Endodermal cell (in vitro differentiated cells): ENCODE measurements around the gene HMX1. TPM values are rescaled to one million over a fixed set of nuclear protein-coding genes. Genes with fewer than 3 reads are reported as not detected.
A peak's percentile ranks its signal among the peaks of the same experiment; 100 is the strongest.

ENCODE experiments used
- DNase-seq: peaks from one replicate; pipeline ENCODE4 v3.0.0-alpha.2; 2017
- H3K27ac ChIP-seq: 2 replicates; pipeline ENCODE4 v1.5.1; 2013; ENCODE audit warnings: mild to moderate bottlenecking, low read depth, low read length, moderate library complexity
- H3K27me3 ChIP-seq: 2 replicates; pipeline ENCODE4 v1.6.1; 2013; ENCODE audit warnings: mild to moderate bottlenecking, low read length, moderate library complexity; ENCODE audit not compliant: insufficient read depth, control insufficient read depth, poor library complexity, severe bottlenecking
- H3K36me3 ChIP-seq: 2 replicates; pipeline ENCODE4 v1.7.0; 2013; ENCODE audit warnings: mild to moderate bottlenecking, low read length, moderate library complexity; ENCODE audit not compliant: control insufficient read depth, insufficient read depth
- H3K4me1 ChIP-seq: one replicate; pipeline ENCODE4 v1.7.0; 2013; ENCODE audit warnings: low read length; ENCODE audit not compliant: control insufficient read depth, insufficient read depth
- H3K4me3 ChIP-seq: 2 replicates; pipeline ENCODE4 v1.5.1; 2013; ENCODE audit warnings: mild to moderate bottlenecking, low read length, moderate library complexity
- H3K9ac ChIP-seq: 2 replicates; pipeline ENCODE4 v1.6.1; 2013; ENCODE audit warnings: mild to moderate bottlenecking, low read length, moderate library complexity; ENCODE audit not compliant: poor library complexity, severe bottlenecking; ENCODE audit errors: extremely low read depth
- H3K9me3 ChIP-seq: 2 replicates; pipeline ENCODE4 v1.6.1; 2013; ENCODE audit warnings: mild to moderate bottlenecking, low read length, moderate library complexity; ENCODE audit not compliant: control insufficient read depth
- H3K27ac Mint-ChIP-seq: 2 replicates; pipeline ENCODE4 v1.8.0; 2020; ENCODE audit warnings: mixed read lengths
- H3K27me3 Mint-ChIP-seq: 2 replicates; pipeline ENCODE4 v1.8.0; 2021; ENCODE audit warnings: mild to moderate bottlenecking, mixed read lengths; ENCODE audit not compliant: insufficient read depth
- H3K36me3 Mint-ChIP-seq: 2 replicates; pipeline ENCODE4 v1.8.0; 2020; ENCODE audit warnings: low read depth, mixed read lengths
- H3K4me1 Mint-ChIP-seq: 2 replicates; pipeline ENCODE4 v1.8.0; 2020; ENCODE audit warnings: mixed read lengths
- H3K4me3 Mint-ChIP-seq: 2 replicates; pipeline ENCODE4 v1.8.0; 2020; ENCODE audit warnings: mild to moderate bottlenecking, moderate library complexity, mixed read lengths
- H3K9me3 Mint-ChIP-seq: 2 replicates; pipeline ENCODE4 v1.8.0; 2020; ENCODE audit warnings: mild to moderate bottlenecking, mixed read lengths
- WGBS, 2 experiments: methylation state at CpG; one replicate each; pipeline versions ENCODE4 v1.1.5 to v1.1.7; 2013; ENCODE audit warnings: missing lambda C conversion rate in 2 of 2, mixed read lengths in 1 of 2; ENCODE audit not compliant: insufficient coverage in 1 of 2, insufficient read length in 1 of 2; 5-methylcytosine and 5-hydroxymethylcytosine counted together
- total RNA-seq, 2 donors: library from RNA; stranded (reverse); fragmentation: NEBNext Ultra II Directional in 1 of 2; extraction: Animal tissue kit (Norgen Biotek cat#: 25700) in 1 of 2; gene quantifications; 2 replicates in 1 of 2; 3 replicates in 1 of 2; pipeline ENCODE4 v1.2.1, GENCODE V29; 2021
- TF ChIP-seq, protein P1 (sequence below): fragments of 200-600 bp; sonication (generic); conservative IDR thresholded peaks from 2 replicates; pipeline ENCODE4 v1.5.0; 2021; ENCODE audit warnings: antibody characterized with exemption, mild to moderate bottlenecking

The HMX1 gene
- total RNA-seq, 2 donors from 2014 or later: 1.2 TPM; not detected in 1

DNA sequence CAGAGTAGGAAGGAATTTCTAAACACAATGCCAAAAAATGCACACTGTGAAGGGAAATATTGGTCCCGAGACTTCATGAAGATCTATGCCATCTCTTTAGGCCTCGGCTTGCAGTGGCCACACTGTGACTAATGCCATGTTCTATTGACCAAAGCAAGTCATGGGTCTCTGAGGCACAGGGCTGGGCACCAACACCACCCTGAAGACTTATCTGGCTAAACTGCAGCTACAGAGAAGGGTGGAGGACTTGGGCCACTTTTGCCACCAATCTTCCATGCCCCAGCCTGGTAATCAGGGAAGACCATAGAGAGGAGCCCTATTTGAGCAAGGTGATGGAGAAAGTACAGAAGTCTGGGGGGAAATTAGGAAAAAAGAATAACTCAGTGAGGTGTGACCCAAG, 42.1 kb downstream of the HMX1 start:
- Histone ChIP-seq H3K9ac (no peak overlapping the region), H3K27ac (no peak overlapping the region), H3K36me3 (no peaks in the 10 kb centered on the region), H3K9me3 (no peaks in the 10 kb centered on the region), H3K4me3 (no peak overlapping the region), H3K4me1 (no peaks in the 10 kb centered on the region), H3K27me3 (peaks cover 28% of the 10 kb centered on the region)
- H3K27me3 Mint-ChIP-seq: peaks cover 29% of the 10 kb centered on the region
- no peak overlapping the region for H3K27ac Mint-ChIP-seq
- H3K4me3 Mint-ChIP-seq: no peak overlapping the region
- TF ChIP-seq, protein P1, sequence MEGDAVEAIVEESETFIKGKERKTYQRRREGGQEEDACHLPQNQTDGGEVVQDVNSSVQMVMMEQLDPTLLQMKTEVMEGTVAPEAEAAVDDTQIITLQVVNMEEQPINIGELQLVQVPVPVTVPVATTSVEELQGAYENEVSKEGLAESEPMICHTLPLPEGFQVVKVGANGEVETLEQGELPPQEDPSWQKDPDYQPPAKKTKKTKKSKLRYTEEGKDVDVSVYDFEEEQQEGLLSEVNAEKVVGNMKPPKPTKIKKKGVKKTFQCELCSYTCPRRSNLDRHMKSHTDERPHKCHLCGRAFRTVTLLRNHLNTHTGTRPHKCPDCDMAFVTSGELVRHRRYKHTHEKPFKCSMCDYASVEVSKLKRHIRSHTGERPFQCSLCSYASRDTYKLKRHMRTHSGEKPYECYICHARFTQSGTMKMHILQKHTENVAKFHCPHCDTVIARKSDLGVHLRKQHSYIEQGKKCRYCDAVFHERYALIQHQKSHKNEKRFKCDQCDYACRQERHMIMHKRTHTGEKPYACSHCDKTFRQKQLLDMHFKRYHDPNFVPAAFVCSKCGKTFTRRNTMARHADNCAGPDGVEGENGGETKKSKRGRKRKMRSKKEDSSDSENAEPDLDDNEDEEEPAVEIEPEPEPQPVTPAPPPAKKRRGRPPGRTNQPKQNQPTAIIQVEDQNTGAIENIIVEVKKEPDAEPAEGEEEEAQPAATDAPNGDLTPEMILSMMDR: no peak
- no peaks in the 10 kb centered on the region for H3K9me3 Mint-ChIP-seq
- H3K4me1 Mint-ChIP-seq: no peaks in the 10 kb centered on the region
- DNase-seq: no peak
- no peaks in the 10 kb centered on the region for H3K36me3 Mint-ChIP-seq
- 89 to 90% methylated on average over 2 of the region's 2 CpGs for WGBS, 2 experiments

DNA sequence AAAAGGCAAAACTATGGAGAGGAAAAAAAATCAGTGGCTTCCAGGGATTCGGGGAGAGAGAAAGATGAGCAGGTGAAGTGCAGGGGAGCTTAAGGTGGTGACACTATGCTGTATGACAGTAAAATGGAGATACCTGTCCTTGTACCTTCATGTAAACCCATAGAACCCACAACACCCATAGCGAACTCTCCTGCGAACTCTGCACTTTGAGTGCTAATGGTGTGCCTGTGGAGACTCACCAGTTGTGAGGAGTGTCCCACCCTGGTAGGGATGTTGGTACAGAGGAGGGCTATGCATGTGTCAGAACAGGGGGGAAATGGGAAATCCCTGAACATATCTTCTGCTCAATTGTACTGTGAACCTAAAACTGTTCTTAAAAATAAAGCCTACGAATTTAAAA, 42.8 kb downstream of the HMX1 start:
- Histone ChIP-seq H3K4me1 (no peaks in the 10 kb centered on the region), H3K9me3 (no peaks in the 10 kb centered on the region), H3K36me3 (no peaks in the 10 kb centered on the region), H3K27me3 (peaks cover 33% of the 10 kb centered on the region), H3K27ac (no peak overlapping the region), H3K9ac (no peak overlapping the region), H3K4me3 (no peak overlapping the region)
- Mint-ChIP-seq H3K4me1 (no peaks in the 10 kb centered on the region), H3K9me3 (no peaks in the 10 kb centered on the region), H3K27me3 (peaks cover 32% of the 10 kb centered on the region), H3K36me3 (no peaks in the 10 kb centered on the region), H3K27ac (no peak overlapping the region), H3K4me3 (no peak overlapping the region)
- 92 to 100% methylated on average over 1 to 4 of the region's 4 CpGs for WGBS, 2 experiments
- DNase-seq: peak; percentile 8
- TF ChIP-seq, protein P1: no peak

DNA sequence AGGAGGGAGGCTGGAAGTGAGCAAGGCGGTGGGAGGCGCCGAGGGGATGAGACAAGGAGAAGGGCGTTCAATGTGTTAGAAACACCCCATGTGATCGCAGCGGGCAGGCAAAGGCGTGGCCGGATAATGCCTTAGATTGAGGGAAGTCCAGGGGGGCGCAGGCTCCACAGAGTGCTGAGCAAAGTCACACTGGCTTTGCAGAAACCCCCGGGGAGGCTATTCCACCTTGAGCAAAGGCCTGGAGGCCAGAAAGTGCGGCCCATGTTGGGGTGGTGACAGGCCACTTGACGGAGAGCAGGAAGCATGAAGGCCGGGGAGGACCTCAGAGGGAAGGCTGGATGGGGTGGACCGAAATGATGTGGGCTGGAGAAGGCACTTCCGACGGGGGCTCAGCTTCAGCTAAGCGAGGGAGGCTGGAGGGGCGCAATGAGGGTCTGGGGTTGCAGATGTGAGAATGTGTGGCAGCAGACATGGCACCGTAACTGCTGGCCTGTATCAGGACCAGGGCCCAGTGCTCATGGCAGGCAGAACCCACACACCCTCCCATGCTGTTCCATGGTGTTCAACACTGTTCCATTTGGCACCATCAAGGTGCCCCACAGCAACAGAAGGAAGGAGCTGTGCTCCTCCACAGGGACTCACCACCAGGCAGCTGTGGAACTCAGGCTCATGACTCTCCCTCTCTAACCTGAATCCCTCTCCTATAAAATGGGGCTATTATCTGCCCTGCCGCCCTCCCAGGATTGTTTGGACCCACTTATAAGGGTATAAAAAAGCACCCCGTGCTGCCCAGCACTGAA, 50.3 kb downstream of the HMX1 start:
- 87 to 93% methylated on average over 12 to 21 of the region's 21 CpGs for WGBS, 2 experiments
- H3K27ac ChIP-seq: no peak overlapping the region
- no peak overlapping the region for H3K9ac ChIP-seq
- Mint-ChIP-seq H3K27ac (no peak overlapping the region), H3K27me3 (peaks cover 17% of the 10 kb centered on the region), H3K4me1 (no peaks in the 10 kb centered on the region), H3K4me3 (no peak overlapping the region), H3K9me3 (no peaks in the 10 kb centered on the region), H3K36me3 (no peaks in the 10 kb centered on the region)
- peaks cover 22% of the 10 kb centered on the region for H3K27me3 ChIP-seq
- peak; percentile 31 for DNase-seq
- H3K9me3 ChIP-seq: no peaks in the 10 kb centered on the region
- TF ChIP-seq, protein P1: no peak
- no peaks in the 10 kb centered on the region for H3K4me1 ChIP-seq
- no peak overlapping the region for H3K4me3 ChIP-seq
- H3K36me3 ChIP-seq: no peaks in the 10 kb centered on the region
